Thoracic aorta (tissue), 2 donors: ENCODE data around the gene C16orf90. TPM values are rescaled to one million over a fixed set of nuclear protein-coding genes. Genes with fewer than 3 reads are reported as not detected.

Experiments used
- ATAC-seq: fragments of 150-250 bp; one replicate; pipeline ENCODE4 v1.8.0; 2017; ENCODE audit warnings: low read depth; ENCODE audit not compliant: insufficient number of reproducible peaks, low FRiP score
- DNase-seq: peaks from one replicate; pipeline ENCODE4 v3.0.0-alpha.2; 2020; ENCODE audit warnings: low spot score
- H3K27ac ChIP-seq, 2 donors: fragments of 200-600 bp; sonication (generic); 1 replicate in 1 of 2; 2 replicates in 1 of 2; pipeline ENCODE4 v1.5.1; 2016; ENCODE audit warnings: mild to moderate bottlenecking in 2 of 2, moderate library complexity in 2 of 2
- H3K27me3 ChIP-seq: fragments of 200-600 bp; sonication (generic); replicated peaks from 2 replicates; pipeline ENCODE4 v1.6.0; 2016; ENCODE audit warnings: mild to moderate bottlenecking; ENCODE audit not compliant: insufficient read depth
- H3K36me3 ChIP-seq: fragments of 200-600 bp; sonication (generic); one replicate; pipeline ENCODE4 v1.5.1; 2016
- H3K4me1 ChIP-seq, 2 donors: fragments of 200-600 bp; sonication (generic); 1 replicate in 1 of 2; 2 replicates in 1 of 2; pipeline versions ENCODE4 v1.5.1 to v1.6.0; 2016; ENCODE audit warnings: low read depth in 2 of 2, mild to moderate bottlenecking in 1 of 2; ENCODE audit not compliant: control insufficient read depth in 1 of 2
- H3K4me3 ChIP-seq: fragments of 200-600 bp; sonication (generic); 2 replicates; pipeline ENCODE4 v1.5.1; 2016; ENCODE audit warnings: mild to moderate bottlenecking
- H3K9me3 ChIP-seq: fragments of 200-600 bp; sonication (generic); 2 replicates; pipeline ENCODE4 v1.5.1; 2016
- CTCF ChIP-seq: fragments of 200-600 bp; sonication (generic); IDR thresholded peaks from one replicate; pipeline ENCODE4 v1.5.1; 2019; ENCODE audit warnings: antibody characterized with exemption
- total RNA-seq, 2 donors: library from RNA; depleted of rRNA; stranded (reverse); fragments of >200 nt; gene quantifications; one replicate each; pipeline versions ENCODE4 v1.1.0 to v1.2.3, GENCODE V29; 2016

Gene C16orf90
- total RNA-seq, 2 donors from 2014 or later, result not detected

- no peak for ATAC-seq
- no peak for DNase-seq
- no peaks in the 10 kb centered on the region for H3K36me3 ChIP-seq
- no peaks in the 10 kb centered on the region for H3K27me3 ChIP-seq
- peak overlapping the region; percentile 93 to 96 for H3K27ac ChIP-seq
- no peaks in the 10 kb centered on the region for H3K9me3 ChIP-seq
- peak overlapping the region; percentile 82 for H3K4me3 ChIP-seq
- TF ChIP-seq CTCF, result no peak
- H3K4me1 ChIP-seq, result peaks cover 13 to 58% of the 10 kb centered on the region in 2 donors
Measured at GRCh38 chr16:3458852-3459361, 36.4 kb downstream of the C16orf90 start.

DNA sequence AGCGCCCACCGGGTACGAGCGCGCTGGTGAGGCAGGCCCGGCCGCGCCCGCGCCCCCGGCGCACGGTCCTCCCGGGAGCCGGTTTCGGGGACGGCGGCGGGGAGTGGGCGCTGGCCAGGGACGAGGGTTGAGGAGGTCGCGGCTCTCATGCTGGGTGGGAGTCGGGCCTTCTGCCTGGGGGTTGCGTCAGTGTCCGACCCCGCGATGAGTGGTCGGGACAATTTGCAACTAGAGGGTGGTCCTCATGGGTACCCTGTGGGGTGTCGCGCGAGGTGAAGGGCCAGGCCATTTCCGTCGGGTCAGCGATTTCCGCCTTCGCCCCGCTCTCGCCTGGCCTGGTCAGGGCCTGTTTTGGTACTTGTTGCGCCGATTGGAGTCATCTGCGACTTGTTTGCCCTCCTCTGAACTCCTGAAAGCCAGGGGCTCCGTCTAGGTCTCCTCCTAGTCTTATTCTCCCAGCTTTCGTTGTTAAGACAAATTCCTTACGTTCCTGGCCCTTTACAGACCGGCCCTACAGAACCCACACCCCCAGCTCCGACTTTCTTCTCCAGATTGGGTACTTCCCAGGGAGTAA is 36.9 kb downstream of the C16orf90 start:
- Histone ChIP-seq H3K36me3 (no peaks in the 10 kb centered on the region), H3K27ac (peak overlapping the region; percentile 93 to 96), H3K27me3 (no peaks in the 10 kb centered on the region), H3K4me3 (peak overlapping the region; percentile 82), H3K9me3 (no peaks in the 10 kb centered on the region), H3K4me1 (peaks cover 13 to 58% of the 10 kb centered on the region in 2 donors)
- ATAC-seq (no peak), DNase-seq (no peak)
- TF ChIP-seq CTCF, result no peak

- DNase-seq (peak; percentile 15), ATAC-seq (peak; percentile 88)
- TF ChIP-seq CTCF, result peak; percentile 48
- H3K4me1 ChIP-seq, result peaks cover 13 to 58% of the 10 kb centered on the region in 2 donors
- H3K27ac ChIP-seq, result peak overlapping the region; percentile 93 to 96
- H3K27me3 ChIP-seq, result no peaks in the 10 kb centered on the region
- no peaks in the 10 kb centered on the region for H3K9me3 ChIP-seq
- H3K4me3 ChIP-seq, result peak overlapping the region; percentile 82
- H3K36me3 ChIP-seq, result no peaks in the 10 kb centered on the region
Measured at GRCh38 chr16:3457434-3458252, 37.6 kb downstream of the C16orf90 start.

GRCh38 chr16:3454631-3455147 is 40.6 kb downstream of the C16orf90 start:
- H3K27me3 ChIP-seq, result no peaks in the 10 kb centered on the region
- no peaks in the 10 kb centered on the region for H3K9me3 ChIP-seq
- H3K4me1 ChIP-seq, result peaks cover 10 to 29% of the 10 kb centered on the region in 2 donors
- ATAC-seq (no peak), DNase-seq (no peak)
- no peak overlapping the region for H3K4me3 ChIP-seq
- H3K36me3 ChIP-seq, result no peaks in the 10 kb centered on the region
- H3K27ac ChIP-seq, result no peak overlapping the region
- no peak for TF ChIP-seq CTCF

DNA sequence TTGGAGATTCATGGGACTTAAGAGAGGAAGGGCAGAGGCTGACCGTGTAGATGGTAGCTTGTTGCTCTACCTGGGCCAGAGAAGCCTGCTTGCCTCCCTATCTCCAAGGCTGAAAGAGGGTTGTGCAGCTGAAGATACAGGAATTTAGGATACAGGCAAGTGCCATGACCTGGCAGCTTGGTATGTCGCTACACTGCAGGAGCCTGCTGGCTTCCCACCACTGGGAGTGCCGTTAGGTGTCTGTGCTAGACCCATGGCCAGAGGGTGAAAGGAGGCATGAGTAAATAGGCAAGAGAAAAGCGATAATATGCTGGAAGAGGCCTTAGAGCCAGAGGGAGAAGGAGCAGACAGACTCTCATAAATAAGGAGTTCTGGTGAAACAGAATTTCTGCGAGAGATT is 41.2 kb downstream of the C16orf90 start:
- TF ChIP-seq CTCF, result no peak
- Histone ChIP-seq H3K4me1 (peaks cover 6 to 23% of the 10 kb centered on the region in 2 donors), H3K36me3 (no peaks in the 10 kb centered on the region), H3K27me3 (no peaks in the 10 kb centered on the region), H3K9me3 (no peaks in the 10 kb centered on the region), H3K4me3 (no peak overlapping the region), H3K27ac (no peak overlapping the region)
- DNase-seq (no peak), ATAC-seq (no peak)
